Dermis microvascular lymphatic vessel endothelial cell (primary cell): Measurements from ENCODE around the gene MYBPHL. TPM values are rescaled to one million over a fixed set of nuclear protein-coding genes. Genes with fewer than 3 reads are reported as not detected.
A peak's percentile ranks its signal among the peaks of the same experiment; 100 is the strongest.
"Not testable (repeated sequence)": the region's sequence is repeated elsewhere in the genome, so short reads cannot be mapped to it uniquely, and the experiment has no call there.

Experiments used
- DNase-seq, 2 donors: peaks; one replicate each; pipeline versions ENCODE4 v3.0.0 to v3.0.0-alpha.2; 2010; ENCODE audit warnings: low read depth in 2 of 2
- total RNA-seq: library from RNA; depleted of rRNA; stranded (reverse); fragments of >200 nt; gene quantifications from 2 replicates; pipeline ENCODE4 v1.2.1, GENCODE V29; 2014

The MYBPHL gene
- total RNA-seq, 1 donor from 2014 or later, result not detected

- DNase-seq, result not testable (repeated sequence)
These were observed 820 bp downstream of the MYBPHL start for GRCh38 chr1:109305991-109306390.

- no peak for DNase-seq
These were observed 2.4 kb downstream of the MYBPHL start for GRCh38 chr1:109304226-109304920.

GRCh38 chr1:109301874-109302273 lies 4.9 kb downstream of the MYBPHL start:
- DNase-seq, result no peak

- DNase-seq, result no peak
These were observed 6.1 kb downstream of the MYBPHL start for GRCh38 chr1:109300650-109301151.

- DNase-seq, result peak in 1 of 2 donors; percentile 38
These were observed 7.1 kb downstream of the MYBPHL start for GRCh38 chr1:109299558-109300343.

- peak in 1 of 2 donors; percentile 32 for DNase-seq
These were observed 7.9 kb downstream of the MYBPHL start for GRCh38 chr1:109298666-109299557.

- DNase-seq, result no peak
These were observed 10.0 kb downstream of the MYBPHL start for GRCh38 chr1:109296782-109297181.

GRCh38 chr1:109295712-109296415 lies 10.9 kb downstream of the MYBPHL start:
- no peak for DNase-seq

- no peak for DNase-seq
These were observed 12.3 kb downstream of the MYBPHL start for GRCh38 chr1:109294481-109294880.

- no peak for DNase-seq
These were observed 13.8 kb downstream of the MYBPHL start for GRCh38 chr1:109293026-109293425.

GRCh38 chr1:109292364-109292763 lies 14.4 kb downstream of the MYBPHL start:
- DNase-seq, result no peak

GRCh38 chr1:109290998-109291397 lies 15.8 kb downstream of the MYBPHL start:
- no peak for DNase-seq

- DNase-seq, result no peak
These were observed 16.7 kb downstream of the MYBPHL start for GRCh38 chr1:109290137-109290536.

- DNase-seq, result not testable (repeated sequence)
These were observed 20.0 kb downstream of the MYBPHL start for GRCh38 chr1:109286762-109287161.

- DNase-seq, result no peak
These were observed 22.8 kb downstream of the MYBPHL start for GRCh38 chr1:109283748-109284600.

- DNase-seq, result peak; percentile 58 to 94
These were observed 23.7 kb downstream of the MYBPHL start, which contains the start of gene PSRC1 for GRCh38 chr1:109282952-109283747. TSS of gene PSRC1 (minus strand) at chr1:109283145.

GRCh38 chr1:109282497-109282951 lies 24.3 kb downstream of the MYBPHL start:
- DNase-seq, result no peak

- no peak for DNase-seq
These were observed 24.9 kb downstream of the MYBPHL start for GRCh38 chr1:109281680-109282496.
